IPS DF 6.9 (cell line): ENCODE results near the gene POU2AF1.
"Not testable (repeated sequence)": the region's sequence is repeated elsewhere in the genome, so short reads cannot be mapped to it uniquely, and the experiment has no call there.

ENCODE experiments used
- DNase-seq: peaks from one replicate; pipeline ENCODE4 v3.0.0-alpha.2; 2013; ENCODE audit warnings: low read depth, low spot score
- H3K27ac ChIP-seq: one replicate; pipeline ENCODE4 v1.5.1; 2013; ENCODE audit warnings: low read length, control low read depth
- H3K27me3 ChIP-seq: 2 replicates; pipeline ENCODE4 v1.6.1; 2013; ENCODE audit warnings: mild to moderate bottlenecking, low read length; ENCODE audit not compliant: control insufficient read depth, insufficient read depth
- H3K36me3 ChIP-seq: 2 replicates; pipeline ENCODE4 v1.6.1; 2013; ENCODE audit warnings: low read length; ENCODE audit not compliant: control insufficient read depth, insufficient read depth
- H3K4me1 ChIP-seq: 2 replicates; pipeline ENCODE4 v1.6.1; 2013; ENCODE audit warnings: low read length; ENCODE audit not compliant: control insufficient read depth, insufficient read depth
- H3K4me3 ChIP-seq: 2 replicates; pipeline ENCODE4 v1.5.1; 2013; ENCODE audit warnings: mild to moderate bottlenecking, low read length
- H3K9me3 ChIP-seq: 2 replicates; pipeline ENCODE4 v1.6.1; 2013; ENCODE audit warnings: low read length, inconsistent platforms; ENCODE audit not compliant: control insufficient read depth, insufficient read depth
- WGBS: extraction: QIAGEN DNeasy Blood & Tissue Kit; methylation state at CpG from one replicate; pipeline ENCODE4 v1.1.7; 2013; ENCODE audit warnings: mixed read lengths, missing lambda C conversion rate; ENCODE audit not compliant: insufficient read length, insufficient coverage; 5-methylcytosine and 5-hydroxymethylcytosine counted together

Gene POU2AF1

GRCh38 chr11:111397034-111397433 is 18.0 kb upstream of the POU2AF1 start:
- Histone ChIP-seq H3K27me3 (no peaks in the 10 kb centered on the region), H3K4me1 (no peaks in the 10 kb centered on the region), H3K27ac (no peak overlapping the region), H3K36me3 (no peaks in the 10 kb centered on the region), H3K9me3 (no peaks in the 10 kb centered on the region), H3K4me3 (no peak overlapping the region)
- WGBS, result 100% methylated on average over 1 of the region's 2 CpGs
- no peak for DNase-seq

GRCh38 chr11:111395749-111396148 is 16.7 kb upstream of the POU2AF1 start:
- no peaks in the 10 kb centered on the region for H3K9me3 ChIP-seq
- H3K27me3 ChIP-seq, result no peaks in the 10 kb centered on the region
- no peak for DNase-seq
- no peaks in the 10 kb centered on the region for H3K4me1 ChIP-seq
- H3K36me3 ChIP-seq, result no peaks in the 10 kb centered on the region
- H3K4me3 ChIP-seq, result no peak overlapping the region
- H3K27ac ChIP-seq, result no peak overlapping the region
- WGBS, result no CpG with 5 or more reads among the region's 7 CpGs

- Histone ChIP-seq H3K9me3 (no peaks in the 10 kb centered on the region), H3K4me3 (no peak overlapping the region), H3K36me3 (no peaks in the 10 kb centered on the region), H3K27me3 (no peaks in the 10 kb centered on the region), H3K27ac (no peak overlapping the region), H3K4me1 (no peaks in the 10 kb centered on the region)
- DNase-seq, result no peak
- WGBS, result no CpG with 5 or more reads among the region's 7 CpGs
Observed at GRCh38 chr11:111395081-111395480, 16.0 kb upstream of the POU2AF1 start.

- H3K9me3 ChIP-seq, H3K4me1 ChIP-seq, H3K36me3 ChIP-seq, H3K4me3 ChIP-seq, H3K27ac ChIP-seq, DNase-seq, H3K27me3 ChIP-seq: not testable (repeated sequence)
- WGBS, result no CpG with 5 or more reads among the region's 4 CpGs
Observed at GRCh38 chr11:111394147-111394546, 15.1 kb upstream of the POU2AF1 start.

GRCh38 chr11:111393585-111393984 is 14.5 kb upstream of the POU2AF1 start:
- Histone ChIP-seq H3K27me3 (no peaks in the 10 kb centered on the region), H3K9me3 (no peaks in the 10 kb centered on the region), H3K4me3 (no peak overlapping the region), H3K36me3 (no peaks in the 10 kb centered on the region), H3K27ac (no peak overlapping the region), H3K4me1 (no peaks in the 10 kb centered on the region)
- no peak for DNase-seq

- H3K9me3 ChIP-seq, result no peaks in the 10 kb centered on the region
- no peaks in the 10 kb centered on the region for H3K27me3 ChIP-seq
- no peak overlapping the region for H3K4me3 ChIP-seq
- H3K4me1 ChIP-seq, result no peaks in the 10 kb centered on the region
- no peak overlapping the region for H3K27ac ChIP-seq
- DNase-seq, result no peak
- no peaks in the 10 kb centered on the region for H3K36me3 ChIP-seq
- no CpG with 5 or more reads among the region's 5 CpGs for WGBS
Observed at GRCh38 chr11:111393096-111393495, 14.0 kb upstream of the POU2AF1 start.

- no peak overlapping the region for H3K27ac ChIP-seq
- no peaks in the 10 kb centered on the region for H3K4me1 ChIP-seq
- no peak overlapping the region for H3K4me3 ChIP-seq
- no peaks in the 10 kb centered on the region for H3K36me3 ChIP-seq
- DNase-seq, result no peak
- H3K9me3 ChIP-seq, result no peaks in the 10 kb centered on the region
- H3K27me3 ChIP-seq, result no peaks in the 10 kb centered on the region
- WGBS, result no CpG with 5 or more reads among the region's 4 CpGs
Observed at GRCh38 chr11:111392552-111392951, 13.5 kb upstream of the POU2AF1 start.

GRCh38 chr11:111391328-111392124 is 12.5 kb upstream of the POU2AF1 start:
- no peak overlapping the region for H3K27ac ChIP-seq
- no peaks in the 10 kb centered on the region for H3K27me3 ChIP-seq
- H3K36me3 ChIP-seq, result no peaks in the 10 kb centered on the region
- WGBS, result no CpG with 5 or more reads among the region's 13 CpGs
- H3K4me3 ChIP-seq, result no peak overlapping the region
- DNase-seq, result no peak
- H3K4me1 ChIP-seq, result no peaks in the 10 kb centered on the region
- no peaks in the 10 kb centered on the region for H3K9me3 ChIP-seq

GRCh38 chr11:111388842-111389241 is 9.8 kb upstream of the POU2AF1 start:
- DNase-seq, result no peak
- Histone ChIP-seq H3K4me3 (no peak overlapping the region), H3K36me3 (no peaks in the 10 kb centered on the region), H3K27me3 (no peaks in the 10 kb centered on the region), H3K4me1 (no peaks in the 10 kb centered on the region), H3K9me3 (no peaks in the 10 kb centered on the region), H3K27ac (no peak overlapping the region)
- WGBS, result no CpG with 5 or more reads among the region's 1 CpG

GRCh38 chr11:111388420-111388819 is 9.3 kb upstream of the POU2AF1 start:
- H3K36me3 ChIP-seq, result no peaks in the 10 kb centered on the region
- no peak for DNase-seq
- no peaks in the 10 kb centered on the region for H3K4me1 ChIP-seq
- no peak overlapping the region for H3K27ac ChIP-seq
- H3K9me3 ChIP-seq, result no peaks in the 10 kb centered on the region
- H3K27me3 ChIP-seq, result no peaks in the 10 kb centered on the region
- WGBS, result no CpG with 5 or more reads among the region's 4 CpGs
- H3K4me3 ChIP-seq, result no peak overlapping the region

GRCh38 chr11:111387363-111387762 is 8.3 kb upstream of the POU2AF1 start:
- WGBS, result no CpG with 5 or more reads among the region's 2 CpGs
- Histone ChIP-seq H3K9me3 (no peaks in the 10 kb centered on the region), H3K36me3 (no peaks in the 10 kb centered on the region), H3K27ac (no peak overlapping the region), H3K27me3 (no peaks in the 10 kb centered on the region), H3K4me1 (no peaks in the 10 kb centered on the region), H3K4me3 (no peak overlapping the region)
- no peak for DNase-seq
